HG03558 (cell line): Measurements from ENCODE around the gene DHRS2.
"Not testable (repeated sequence)": the region's sequence is repeated elsewhere in the genome, so short reads cannot be mapped to it uniquely, and the experiment has no call there.

ENCODE experiments used
- ATAC-seq: cut with Tn5 transposase; IDR thresholded peaks from one replicate; pipeline ENCODE4 v1.9.1; 2021; ENCODE audit warnings: moderate number of reproducible peaks; ENCODE audit not compliant: unreplicated experiment; ENCODE audit errors: extremely low read depth

The DHRS2 gene, protein sequence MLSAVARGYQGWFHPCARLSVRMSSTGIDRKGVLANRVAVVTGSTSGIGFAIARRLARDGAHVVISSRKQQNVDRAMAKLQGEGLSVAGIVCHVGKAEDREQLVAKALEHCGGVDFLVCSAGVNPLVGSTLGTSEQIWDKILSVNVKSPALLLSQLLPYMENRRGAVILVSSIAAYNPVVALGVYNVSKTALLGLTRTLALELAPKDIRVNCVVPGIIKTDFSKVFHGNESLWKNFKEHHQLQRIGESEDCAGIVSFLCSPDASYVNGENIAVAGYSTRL

GRCh38 chr14:23636317-23637211 lies at the start of gene DHRS2:
Gene DHRS2 (plus strand): TSS chr14:23636364. CDS start chr14:23638865, 2,501 bp downstream.
- ATAC-seq = no peak

GRCh38 chr14:23588884-23589598 lies 47.1 kb upstream of the DHRS2 start:
- peak; percentile 87 for ATAC-seq

- no peak for ATAC-seq
These were observed 46.6 kb upstream of the DHRS2 start for GRCh38 chr14:23589606-23590005.

GRCh38 chr14:23590198-23590597 lies 46.0 kb upstream of the DHRS2 start:
- no peak for ATAC-seq

DNA sequence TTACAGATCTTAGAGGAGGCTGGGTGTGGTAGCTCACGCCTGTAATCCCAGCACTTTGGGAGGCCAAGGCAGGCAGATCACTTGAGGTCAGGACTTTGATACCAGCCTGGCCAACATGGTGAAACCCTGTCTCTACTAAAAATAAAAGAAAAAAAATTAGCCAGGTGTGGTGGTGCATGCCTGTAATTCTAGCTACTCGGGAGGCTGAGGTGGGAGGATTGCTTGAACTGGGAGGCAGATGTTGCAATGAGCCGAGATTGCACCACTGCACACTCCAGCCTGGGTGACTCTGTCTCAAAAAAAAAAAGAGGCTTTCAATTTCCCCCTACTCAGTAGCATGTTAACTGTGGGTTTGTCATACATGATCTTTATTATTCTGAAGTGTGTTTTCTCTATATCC lies 42.0 kb upstream of the DHRS2 start:
- ATAC-seq = not testable (repeated sequence)

- no peak for ATAC-seq
These were observed 35.8 kb upstream of the DHRS2 start for GRCh38 chr14:23600322-23600707.

DNA sequence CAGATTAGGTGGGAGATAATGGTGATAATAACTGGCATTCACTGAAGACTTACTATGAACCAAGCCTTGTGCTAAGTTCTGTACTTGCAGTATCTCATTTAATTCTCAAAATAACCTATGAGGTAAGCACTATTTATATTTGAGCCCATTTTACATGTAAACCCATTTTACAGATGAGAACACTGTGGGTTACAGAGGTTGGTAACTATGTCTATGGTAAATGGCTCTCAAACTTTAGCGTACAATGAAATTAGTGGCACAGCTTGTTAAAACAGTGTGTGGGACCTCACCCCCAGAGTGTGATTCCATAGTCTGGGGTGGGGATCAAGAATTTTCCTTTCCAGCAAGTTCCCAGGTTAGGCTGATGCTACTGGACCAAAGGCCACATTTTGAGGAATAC lies 35.4 kb upstream of the DHRS2 start:
- no peak for ATAC-seq

DNA sequence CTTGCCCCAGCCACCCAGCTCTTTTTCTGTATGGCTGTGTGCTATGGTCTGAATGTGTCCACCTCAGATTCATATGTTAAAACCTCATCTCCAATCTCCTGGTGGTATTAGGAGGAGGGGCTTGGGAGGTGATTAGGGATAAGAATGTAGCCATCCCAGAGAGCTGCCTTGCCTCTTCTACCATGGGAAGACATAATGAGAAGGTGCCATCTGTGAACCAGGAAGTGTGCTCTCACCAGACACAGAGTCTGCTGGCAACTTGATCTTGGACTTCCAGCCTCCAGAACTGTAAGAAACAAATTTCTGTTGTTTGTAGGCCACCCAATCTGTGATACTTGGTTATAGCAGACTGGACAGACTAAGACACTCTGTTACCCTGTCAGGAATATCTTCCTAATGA lies 34.7 kb upstream of the DHRS2 start:
- no peak for ATAC-seq

- ATAC-seq = no peak
These were observed 34.4 kb upstream of the DHRS2 start for GRCh38 chr14:23601845-23602180.

GRCh38 chr14:23602181-23603095 lies 33.7 kb upstream of the DHRS2 start:
- no peak for ATAC-seq

DNA sequence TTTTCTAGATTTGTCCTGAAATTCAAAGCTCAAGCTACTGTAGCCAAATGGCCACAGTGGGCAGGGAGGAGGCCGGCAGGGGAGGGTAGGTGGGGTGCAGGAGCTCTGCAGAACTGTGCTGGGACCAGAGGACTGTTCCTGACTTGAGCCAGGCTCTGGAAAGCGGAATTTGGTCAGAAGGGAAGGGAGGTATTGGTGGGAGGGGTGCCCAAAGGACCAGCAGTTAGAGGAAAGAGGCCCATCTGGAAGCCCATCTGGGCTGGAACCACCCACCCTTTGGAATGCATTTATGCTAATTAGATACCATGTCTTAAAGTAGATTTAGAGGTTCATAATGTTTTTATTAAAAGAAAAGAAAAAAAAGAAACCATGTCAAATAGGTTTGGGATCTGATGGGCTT lies 33.1 kb upstream of the DHRS2 start:
- ATAC-seq = no peak

- ATAC-seq = no peak
These were observed 32.0 kb upstream of the DHRS2 start for GRCh38 chr14:23604148-23604547.

GRCh38 chr14:23604675-23605170 lies 31.4 kb upstream of the DHRS2 start:
- no peak for ATAC-seq

- ATAC-seq = peak; percentile 79
These were observed 30.1 kb upstream of the DHRS2 start for GRCh38 chr14:23605931-23606585.

- ATAC-seq = no peak
These were observed 27.7 kb upstream of the DHRS2 start for GRCh38 chr14:23608454-23608853.

GRCh38 chr14:23609001-23609400 lies 27.2 kb upstream of the DHRS2 start:
- ATAC-seq = no peak

DNA sequence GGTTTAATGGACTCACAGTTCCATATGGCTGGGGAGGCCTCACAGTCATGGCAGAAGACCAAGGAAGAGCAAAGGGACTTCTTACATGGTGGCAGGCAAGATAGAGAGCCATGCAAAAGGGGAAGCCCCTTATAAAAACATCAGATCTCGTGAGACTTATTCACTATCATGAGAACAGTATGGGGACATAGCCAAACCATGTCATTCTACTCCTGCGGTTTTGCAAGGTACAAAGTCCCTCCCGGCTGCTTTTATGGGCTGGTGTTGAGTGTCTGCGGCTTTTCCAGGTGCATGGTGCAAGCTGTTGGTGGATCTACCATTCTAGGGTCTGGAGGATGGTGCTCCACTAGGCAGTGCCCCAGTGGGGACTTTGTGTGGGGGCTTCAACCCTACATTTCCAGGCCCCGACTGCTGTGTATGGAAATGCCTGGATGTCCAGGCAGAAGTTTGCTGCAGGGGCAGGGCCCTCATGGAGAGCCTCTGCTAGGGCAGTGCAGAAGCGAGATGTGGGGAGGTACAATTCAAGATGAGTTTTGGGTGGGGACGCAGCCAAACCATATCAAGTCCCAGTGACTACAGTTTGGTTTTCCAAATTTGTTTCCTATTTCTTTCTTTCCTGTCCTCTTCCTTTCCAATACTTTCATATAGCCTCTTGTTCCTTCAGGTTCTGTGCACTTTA lies 26.6 kb upstream of the DHRS2 start:
- not testable (repeated sequence) for ATAC-seq

DNA sequence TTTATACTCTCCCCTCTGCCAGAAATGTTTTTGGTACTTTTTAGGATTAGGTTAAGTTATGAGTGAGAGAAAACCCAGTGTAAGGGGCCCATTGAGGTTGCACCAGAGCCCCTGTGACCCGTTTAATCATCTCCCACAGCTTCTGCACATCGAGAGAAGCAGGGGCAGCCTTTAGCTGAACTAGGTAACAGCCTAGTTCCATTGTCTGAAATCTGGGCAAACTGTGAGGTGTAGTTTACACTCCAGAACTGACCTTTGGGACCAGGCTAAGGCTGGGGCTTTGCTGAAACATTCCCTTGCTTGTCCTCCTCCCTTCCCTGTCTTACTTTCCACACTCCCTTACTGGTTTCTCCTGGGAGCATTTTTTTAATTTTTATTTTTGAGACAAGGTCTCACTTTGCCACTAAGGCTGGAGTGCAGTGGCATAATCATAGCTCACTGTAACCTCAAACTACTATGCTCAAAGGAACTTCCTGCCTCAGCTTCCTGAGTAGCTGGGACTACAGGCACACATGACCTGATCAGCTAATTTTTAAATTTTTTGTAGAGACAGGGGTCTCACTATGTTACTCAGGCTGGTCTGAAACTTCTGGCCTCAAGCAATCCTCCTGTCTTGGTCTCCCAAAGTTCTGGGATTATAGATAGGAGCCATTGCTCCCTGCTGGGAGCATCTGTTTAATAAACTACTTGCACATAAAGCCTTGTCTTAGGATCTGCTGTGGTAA lies 25.9 kb upstream of the DHRS2 start:
- ATAC-seq = no peak
